ENCODE measurements around the gene RABEP1.
A peak's percentile ranks its signal among the peaks of the same experiment; 100 is the strongest.
"Not testable (repeated sequence)": the region's sequence is repeated elsewhere in the genome, so short reads cannot be mapped to it uniquely, and the experiment has no call there.

Gene RABEP1, protein sequence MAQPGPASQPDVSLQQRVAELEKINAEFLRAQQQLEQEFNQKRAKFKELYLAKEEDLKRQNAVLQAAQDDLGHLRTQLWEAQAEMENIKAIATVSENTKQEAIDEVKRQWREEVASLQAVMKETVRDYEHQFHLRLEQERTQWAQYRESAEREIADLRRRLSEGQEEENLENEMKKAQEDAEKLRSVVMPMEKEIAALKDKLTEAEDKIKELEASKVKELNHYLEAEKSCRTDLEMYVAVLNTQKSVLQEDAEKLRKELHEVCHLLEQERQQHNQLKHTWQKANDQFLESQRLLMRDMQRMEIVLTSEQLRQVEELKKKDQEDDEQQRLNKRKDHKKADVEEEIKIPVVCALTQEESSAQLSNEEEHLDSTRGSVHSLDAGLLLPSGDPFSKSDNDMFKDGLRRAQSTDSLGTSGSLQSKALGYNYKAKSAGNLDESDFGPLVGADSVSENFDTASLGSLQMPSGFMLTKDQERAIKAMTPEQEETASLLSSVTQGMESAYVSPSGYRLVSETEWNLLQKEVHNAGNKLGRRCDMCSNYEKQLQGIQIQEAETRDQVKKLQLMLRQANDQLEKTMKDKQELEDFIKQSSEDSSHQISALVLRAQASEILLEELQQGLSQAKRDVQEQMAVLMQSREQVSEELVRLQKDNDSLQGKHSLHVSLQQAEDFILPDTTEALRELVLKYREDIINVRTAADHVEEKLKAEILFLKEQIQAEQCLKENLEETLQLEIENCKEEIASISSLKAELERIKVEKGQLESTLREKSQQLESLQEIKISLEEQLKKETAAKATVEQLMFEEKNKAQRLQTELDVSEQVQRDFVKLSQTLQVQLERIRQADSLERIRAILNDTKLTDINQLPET

DNA sequence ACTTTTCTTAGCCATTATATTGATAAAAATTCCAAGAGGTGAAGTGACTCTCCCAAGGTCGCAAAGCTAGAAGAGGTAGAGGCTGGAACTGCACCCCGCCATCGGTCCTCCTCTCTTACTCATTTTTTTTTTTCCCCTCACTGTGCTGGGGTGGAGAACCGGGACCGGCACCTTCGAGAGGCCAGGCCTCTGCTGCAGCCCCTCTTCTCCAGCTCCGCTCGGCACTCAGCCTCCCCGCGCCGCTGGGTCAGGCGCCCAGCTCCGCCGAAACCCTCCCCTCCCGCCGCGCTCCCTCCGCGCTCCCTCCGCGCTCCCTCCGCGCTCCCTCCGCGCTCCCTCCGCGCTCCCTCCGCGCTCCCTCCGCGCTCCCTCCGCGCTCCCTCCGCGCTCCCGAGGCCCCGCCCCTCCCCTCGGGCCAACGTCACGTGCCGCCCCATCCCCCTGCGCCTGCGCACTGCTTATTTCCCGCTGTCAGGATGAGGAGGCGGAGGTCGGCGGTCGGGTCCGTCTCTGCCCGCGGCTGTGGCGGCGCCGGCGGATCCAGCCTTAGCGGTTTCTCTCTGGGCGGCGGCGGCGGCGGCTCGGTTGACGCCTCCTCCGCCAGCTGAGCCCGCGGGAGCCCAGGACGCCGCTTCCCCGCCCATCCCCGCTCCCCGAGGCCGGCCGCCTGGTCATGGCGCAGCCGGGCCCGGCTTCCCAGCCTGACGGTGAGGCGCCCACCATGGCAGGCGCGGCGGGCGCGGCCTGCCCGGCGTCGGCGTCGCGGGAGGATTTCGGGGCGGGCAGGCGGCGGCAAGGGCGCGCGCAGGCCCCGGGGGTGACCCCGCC lies at the start of gene RABEP1:
TSS of gene RABEP1 (plus strand) at position 471 of the 828 bp plus-strand sequence. CDS start at position 674, 203 bp downstream.
- peak; percentile 82 to 93 (median 90) for DNase-seq

DNA sequence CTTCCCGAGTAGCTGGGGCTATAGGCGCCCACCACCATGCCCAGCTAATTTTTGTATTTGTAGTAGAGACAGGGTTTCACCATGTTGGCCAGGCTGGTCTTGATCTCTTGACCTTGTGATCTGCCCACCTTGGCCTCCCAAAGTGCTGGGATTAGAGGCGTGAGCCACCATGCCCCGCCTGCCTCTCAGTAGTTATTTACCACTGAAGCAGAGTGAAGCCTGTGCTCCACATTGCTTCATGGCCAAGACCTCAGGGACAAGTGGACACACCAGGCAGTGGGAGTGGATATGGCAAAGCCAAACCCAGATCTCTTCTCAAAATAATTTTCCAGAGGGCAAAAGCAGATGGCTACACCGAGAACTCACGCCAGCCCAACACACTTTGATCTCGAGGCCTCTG lies 48.6 kb upstream of the RABEP1 start:
- not testable (repeated sequence) for DNase-seq

DNA sequence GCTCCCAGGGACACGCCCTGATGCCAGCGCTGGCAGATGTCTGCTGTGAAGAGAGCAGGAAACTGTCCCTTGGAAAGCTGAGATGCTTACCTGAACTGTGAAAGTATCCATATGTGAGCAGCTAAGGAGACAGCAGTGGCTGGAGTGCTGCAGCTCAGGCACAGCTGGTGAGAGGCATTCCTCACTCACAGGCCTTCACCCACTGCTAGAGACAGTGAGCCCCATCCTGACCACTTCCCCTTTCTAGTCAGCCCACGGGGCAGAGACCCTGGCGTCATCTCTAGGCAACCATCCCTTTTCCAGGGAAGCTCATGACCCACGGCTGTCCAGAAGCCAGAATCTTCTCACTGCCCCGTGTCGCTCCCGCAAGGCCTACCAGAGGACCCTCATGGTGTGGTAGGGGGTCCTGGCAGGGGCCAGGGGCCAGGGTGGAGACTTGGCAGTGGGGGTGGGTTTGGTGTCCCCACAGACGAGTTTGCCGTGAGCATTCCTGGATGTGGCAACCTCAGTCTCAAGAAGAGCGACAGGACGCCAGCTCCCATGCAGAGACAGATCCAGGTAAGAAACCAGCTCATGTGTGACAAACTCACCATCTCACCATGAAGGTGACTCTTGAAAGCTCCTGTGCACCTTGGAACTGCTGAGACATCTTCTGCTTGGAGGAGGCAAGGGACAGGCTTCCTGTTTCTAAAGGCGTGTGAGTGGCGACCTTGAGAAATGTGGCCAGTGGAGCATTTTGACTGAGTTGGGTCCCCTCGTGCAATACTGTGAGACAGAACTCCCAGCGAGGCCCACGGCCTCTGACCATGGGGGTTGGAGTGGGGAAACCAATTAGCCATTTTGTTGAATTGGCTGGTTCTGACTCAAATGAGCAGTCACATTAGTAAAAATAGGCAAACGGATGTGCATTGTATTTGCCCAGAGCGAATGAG lies 47.2 kb upstream of the RABEP1 start, which contains the start of gene SCIMP:
TSS of gene SCIMP (minus strand) at position 216 of the 932 bp plus-strand sequence. CDS start at position 111, 105 bp downstream.
- DNase-seq: no peak

DNA sequence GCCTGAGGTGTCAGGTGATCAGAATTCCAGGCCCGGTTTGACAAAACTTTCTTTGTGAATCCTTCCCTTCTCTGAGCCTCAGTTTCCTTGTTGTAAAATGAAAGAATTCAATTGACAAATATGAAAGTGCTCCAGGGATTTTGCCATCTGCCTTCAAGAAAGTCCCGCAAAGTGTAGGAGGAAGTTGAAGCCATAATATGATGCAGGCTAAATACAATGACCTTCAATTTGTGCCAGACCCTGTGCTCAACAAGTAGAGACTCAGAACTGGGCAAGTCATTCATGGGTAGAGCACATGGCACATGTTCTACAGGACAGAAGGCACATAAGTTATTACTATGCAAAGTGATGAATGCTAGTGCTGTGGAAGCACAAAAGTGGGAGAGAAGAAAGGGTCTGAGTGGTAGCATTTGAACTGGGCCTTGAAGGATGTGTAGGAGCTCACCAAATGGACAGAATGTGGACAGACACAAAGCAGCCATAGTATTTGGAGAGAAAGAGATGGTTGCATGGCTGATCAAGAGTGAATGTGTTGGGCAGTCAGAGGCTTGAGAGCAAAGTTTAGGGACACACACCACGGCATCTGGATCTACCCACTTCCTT lies 45.0 kb upstream of the RABEP1 start:
- no peak for DNase-seq

DNA sequence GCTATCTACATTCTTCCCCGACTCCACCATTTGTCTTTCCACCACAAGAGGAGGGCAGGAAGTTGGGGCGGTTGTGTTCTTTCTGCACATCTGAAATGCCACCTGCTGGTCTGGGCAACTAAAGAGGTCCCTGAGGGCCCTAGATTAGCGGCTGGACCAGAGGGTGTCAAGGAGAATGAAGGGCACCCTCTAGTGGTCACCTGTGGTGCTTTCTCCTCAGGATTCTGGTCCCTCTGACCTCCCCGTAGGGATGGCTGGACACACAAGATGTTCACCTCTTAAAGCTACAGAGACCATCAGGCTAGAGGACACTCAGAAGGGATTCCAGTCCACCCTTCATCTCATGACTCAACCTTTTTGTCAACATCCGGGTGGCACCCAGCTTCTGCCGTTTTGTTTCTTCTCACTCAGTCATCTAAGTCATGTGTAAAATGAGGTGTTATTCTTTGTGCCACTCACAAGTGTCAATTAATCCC lies 44.5 kb upstream of the RABEP1 start:
- no peak for DNase-seq

DNA sequence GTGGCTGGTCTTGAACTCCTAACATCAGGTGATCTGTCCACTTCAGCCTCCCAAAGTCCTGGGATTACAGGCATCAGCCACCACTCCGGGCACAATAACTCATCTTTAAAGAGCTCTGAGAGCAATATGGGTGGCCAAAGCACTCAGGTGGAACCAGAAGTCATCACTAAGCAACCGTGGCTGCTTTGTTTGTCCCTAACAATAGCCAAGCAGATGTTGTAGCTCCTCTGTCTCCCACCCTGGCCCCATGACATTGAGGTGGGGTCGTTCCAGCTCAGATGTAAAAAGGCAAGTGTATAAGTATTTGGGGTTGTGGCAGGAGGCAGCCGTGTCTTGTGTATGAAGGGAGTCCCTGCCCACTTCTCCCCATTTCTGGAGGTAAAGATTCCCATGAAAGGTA lies 43.8 kb upstream of the RABEP1 start:
- no peak for DNase-seq

DNA sequence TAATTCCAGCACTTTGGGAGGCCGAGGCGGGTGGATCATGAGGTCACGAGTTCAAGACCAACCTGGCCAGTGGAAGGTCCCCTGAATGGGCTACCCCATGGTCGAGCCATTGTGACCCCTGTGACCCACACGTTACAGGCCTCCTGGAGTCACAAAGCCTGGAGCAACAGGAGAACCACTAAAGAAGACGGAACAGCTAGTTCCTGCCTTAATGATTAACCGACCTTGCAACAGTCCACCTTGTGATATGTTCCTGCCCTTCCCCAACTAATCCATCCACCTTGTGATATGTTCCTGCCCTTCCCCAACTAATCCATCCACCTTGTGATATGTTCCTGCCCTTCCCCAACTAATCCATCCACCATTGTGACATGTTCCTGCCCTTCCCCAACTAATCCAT lies 42.3 kb upstream of the RABEP1 start:
- not testable (repeated sequence) for DNase-seq

DNA sequence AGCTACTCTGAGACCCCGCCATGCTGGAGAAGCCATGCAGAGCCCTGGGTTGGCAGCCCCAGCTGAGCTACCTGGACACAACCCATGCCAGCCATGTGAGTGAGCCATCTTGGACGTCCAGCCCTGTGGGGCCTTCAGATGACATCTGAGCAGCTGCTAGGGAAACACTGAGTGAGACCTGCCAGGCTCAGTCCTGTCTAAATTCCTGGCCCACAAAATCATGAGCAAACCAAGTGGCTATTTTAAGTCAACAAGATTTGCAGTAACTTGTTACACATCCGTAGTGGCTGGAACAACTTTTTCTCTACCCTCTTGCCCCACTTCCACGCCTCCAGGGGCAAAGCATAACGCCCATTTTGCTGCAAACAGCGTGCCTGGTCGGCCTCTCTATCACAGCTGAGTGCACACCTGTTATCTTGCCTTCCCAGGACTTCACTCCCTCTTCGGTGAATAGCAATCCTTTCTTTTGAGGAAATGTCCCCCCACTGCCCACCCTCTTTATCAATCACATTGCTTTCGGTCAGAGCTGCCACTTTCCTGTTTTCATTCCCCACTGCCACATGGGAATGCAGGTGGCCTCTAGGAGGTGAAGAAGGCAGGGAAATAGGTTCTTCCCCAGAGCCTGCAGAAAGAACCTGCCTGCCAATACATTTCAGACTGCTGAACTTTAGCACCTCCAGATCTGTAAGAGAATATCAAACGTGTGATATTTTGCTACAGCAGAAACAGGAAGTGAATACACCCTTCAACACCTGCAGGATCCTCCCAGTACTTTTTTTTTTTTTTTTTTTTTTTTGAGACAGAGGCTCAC lies 40.0 kb upstream of the RABEP1 start:
- DNase-seq: peak in 3 of 6 experiments; percentile 73 to 74 (median 73)

DNA sequence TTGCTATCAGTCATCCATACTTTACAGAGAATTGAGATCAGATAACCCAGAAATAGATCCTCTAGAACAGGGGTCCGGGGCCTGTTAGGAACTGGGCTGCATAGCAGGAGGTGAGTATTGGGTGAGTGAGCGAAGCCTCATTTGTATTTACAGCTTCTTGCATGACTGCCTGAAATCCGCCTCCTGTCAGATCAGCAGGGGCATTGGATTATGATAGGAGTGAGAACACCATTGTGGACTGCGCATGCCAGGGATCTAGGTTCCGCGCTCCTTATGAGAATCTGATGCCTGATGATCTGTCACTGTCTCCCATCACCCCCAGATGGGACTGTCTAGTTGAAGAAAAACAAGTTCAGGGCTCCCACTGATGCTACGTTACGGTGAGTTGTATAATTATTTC lies 34.5 kb upstream of the RABEP1 start:
- no peak for DNase-seq

DNA sequence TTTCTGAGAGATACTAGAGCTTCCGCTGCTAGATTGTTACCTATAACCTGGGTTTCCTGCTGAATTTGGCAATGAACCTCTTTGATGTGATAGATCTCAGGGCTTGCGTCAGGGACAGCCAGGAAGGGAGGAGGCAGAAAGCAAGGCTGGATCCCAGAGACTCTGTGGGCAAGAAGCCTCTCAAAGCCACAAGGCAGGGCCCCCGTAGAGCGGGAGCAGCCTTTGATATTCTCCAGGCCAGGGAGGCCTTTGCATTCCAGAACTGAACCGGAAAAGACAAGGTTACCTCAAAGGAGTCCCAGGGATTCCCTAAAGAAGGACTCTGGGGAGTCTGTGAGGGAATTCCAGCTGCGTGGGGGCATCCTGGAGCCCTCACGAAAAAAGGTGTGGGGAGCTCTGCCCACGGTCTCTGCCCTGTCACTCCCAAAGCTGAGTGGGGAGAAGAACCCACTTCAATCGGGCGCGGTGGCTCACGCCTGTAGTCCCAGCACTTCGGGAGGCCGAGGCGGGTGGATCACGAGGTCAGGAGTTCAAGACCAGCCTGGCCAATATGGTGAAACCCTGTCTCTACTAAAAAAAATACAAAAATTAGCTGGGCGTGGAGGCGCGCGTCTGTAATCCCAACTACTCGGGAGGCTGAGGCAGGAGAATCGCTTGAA lies 33.1 kb upstream of the RABEP1 start:
- peak in 1 of 6 experiments; percentile 8 for DNase-seq

DNA sequence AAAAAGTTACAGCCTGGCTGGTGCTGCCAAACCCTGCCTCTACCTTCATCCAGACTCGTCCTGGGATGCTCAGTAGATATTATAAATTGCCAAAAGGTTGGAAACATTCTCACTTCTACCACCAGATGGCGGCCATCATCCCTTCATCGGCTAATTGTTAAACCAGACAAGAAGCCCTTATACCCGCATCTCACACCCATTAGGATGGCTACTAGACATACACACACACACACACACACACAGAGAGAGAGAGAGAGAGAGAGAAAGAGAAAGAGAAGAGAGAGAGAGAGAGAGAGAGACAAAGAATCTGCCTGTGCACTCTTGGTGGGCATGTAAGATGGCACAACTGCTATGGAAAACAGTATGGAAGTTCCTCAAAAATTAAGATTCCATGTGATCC lies 32.5 kb upstream of the RABEP1 start:
- DNase-seq: peak; percentile 10 to 73 (median 39)

DNA sequence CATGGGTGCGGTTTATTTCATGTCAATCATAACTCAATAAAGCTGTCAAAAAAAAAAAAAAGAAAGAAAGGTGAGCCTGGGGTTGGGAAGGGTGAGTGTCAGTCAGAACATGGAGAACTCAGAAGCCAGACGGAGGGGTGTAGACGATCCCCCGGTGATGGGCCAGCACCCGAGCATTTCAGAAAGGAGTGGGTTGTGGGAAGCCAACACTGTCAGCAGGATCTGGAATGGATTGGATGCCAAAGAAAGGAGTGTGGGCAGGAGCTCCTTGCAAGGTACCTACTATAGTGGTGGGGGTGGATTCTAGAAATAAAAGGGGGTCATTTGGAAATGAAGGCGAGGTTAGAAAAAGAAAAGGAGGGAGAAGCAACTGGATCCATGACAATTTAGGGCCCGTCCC lies 27.7 kb upstream of the RABEP1 start:
- no peak for DNase-seq

DNA sequence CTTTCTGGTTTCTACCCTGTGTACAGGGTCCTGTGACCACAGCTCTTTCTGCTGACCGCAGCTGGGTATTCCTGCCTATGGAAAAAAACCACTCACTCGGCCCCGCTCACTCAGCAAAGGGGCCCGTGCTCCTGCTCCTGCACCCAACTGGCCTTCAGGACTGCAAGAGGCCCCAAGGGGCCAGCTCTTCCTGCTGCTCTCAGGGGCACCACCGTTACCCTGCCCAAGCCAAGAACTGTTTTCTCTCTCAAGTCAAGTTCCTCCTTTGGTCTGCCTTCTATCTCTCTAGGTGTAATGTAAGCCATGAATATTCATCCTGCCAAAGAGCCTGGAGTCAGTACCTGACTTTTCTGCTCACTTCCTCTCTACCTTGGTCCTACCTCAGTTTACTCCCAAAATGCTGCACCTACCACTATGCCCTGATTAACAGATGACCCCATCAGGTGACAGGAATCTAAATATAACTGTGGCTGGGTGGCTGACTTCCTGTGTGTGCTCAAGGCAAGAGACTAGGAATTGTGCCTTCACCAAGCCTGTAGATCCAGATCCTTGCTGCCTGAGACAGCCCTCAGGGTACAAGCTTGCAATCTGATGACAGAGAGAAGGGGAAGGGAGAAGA lies 27.1 kb upstream of the RABEP1 start:
- no peak for DNase-seq

DNA sequence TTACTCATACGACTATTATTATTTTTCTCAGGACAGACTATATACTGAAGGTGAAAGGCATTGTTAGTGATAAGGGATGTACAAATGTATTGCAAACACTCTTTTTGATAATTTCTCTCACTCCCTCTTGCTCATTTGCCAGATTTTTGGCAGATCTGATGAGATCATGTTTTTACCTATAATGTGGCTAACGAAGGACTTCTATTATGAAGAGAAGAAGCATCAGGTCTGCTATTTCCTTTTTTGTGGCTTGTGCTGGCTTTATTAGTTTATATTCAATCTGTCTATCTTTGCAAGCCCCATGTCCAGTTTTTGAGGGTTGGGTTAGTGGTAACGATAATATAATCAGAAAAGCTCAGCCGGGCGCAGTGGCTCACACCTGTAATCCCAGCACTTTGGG lies 25.0 kb upstream of the RABEP1 start:
- DNase-seq: no peak

DNA sequence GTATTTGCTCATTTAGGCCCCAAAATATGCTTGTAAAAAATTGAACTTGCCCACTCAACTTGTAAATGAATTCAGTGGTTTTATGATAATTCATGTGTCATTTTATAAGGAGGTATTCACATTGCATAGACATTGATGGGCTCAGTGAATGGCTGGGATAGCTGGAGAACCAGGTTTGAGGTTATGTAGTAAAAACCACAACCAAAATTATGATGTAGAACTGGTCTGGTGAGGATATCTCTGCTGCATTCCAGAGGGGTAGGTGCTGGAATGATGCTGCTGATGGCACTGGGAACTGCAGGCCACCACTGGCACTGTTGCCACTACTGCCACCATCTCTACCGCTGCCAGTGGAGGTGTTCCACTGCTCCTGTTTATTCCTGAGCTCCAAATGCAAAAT lies 21.5 kb upstream of the RABEP1 start:
- no peak for DNase-seq

DNA sequence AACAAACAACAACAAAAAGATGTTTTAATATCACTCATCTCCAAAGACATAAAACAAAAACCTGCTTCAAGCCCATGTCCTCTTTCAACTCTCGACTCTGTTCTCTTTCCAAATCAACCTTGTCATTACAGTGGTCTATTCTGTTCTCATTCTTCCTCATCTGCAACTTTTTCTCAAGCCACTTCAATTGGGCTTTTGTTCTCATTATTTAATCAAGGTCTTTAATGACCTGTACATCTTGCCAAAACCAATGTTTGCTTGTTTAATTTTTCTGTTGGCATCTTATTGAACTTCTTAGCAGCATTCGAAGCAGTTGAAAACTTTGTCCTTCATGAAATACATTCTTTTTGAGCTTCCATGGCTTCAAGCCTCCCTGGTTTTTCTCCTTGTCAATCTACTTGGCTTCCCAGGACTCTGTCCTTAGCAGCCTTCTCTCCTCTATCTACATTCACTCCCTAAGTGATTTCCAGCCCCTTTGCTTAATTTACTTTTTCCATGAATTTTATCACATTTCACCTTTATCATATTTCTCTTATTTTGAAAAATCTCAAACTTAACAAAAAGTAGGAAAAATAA lies 19.6 kb upstream of the RABEP1 start:
- no peak for DNase-seq

DNA sequence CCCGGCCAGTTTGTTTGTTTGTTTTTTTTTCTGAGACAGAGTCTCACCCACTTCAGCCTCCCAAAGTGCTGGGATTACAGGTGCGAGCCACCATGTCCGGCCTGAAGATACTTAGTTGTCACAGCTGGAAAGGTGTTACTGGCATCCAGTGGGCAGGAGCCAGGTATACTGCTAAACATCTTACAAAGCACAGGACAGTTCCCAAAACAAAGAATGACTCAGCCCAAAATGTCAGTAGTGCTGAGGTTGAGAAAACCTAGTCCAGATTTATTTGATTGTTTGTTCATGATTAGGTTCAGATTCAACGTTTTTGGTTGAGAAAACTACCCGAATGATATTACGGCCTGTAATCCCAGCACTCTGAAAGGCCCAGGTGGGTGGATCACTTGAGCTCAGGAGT lies 18.6 kb upstream of the RABEP1 start:
- DNase-seq: no peak

DNA sequence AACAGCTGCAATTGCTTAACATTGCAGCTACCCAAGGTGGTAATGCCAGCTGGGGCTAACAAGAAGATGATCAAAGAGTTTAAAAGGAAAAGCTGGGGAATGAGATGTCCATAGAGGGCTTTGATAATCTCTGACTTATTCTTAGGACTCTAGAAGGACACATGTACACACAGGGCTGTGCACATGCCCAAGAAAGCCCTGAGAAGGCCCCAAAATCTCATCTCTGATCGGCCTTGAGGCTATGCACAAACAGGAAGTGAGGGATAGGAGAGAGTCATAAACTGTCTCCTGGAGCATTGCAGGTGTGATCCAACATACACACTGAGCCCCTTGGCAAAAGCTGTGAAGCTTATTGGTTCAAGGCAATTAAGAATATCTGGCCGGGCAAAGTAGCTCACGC lies 17.2 kb upstream of the RABEP1 start:
- no peak for DNase-seq
